HG03521 (cell line): ENCODE measurements around the gene TRAIP.
A peak's percentile ranks its signal among the peaks of the same experiment; 100 is the strongest.
"Not testable (repeated sequence)": the region's sequence is repeated elsewhere in the genome, so short reads cannot be mapped to it uniquely, and the experiment has no call there.

Source experiments
- ATAC-seq: cut with Tn5 transposase; IDR thresholded peaks from one replicate; pipeline ENCODE4 v1.9.1; 2021; ENCODE audit warnings: mild to moderate bottlenecking, moderate library complexity; ENCODE audit not compliant: unreplicated experiment

Gene TRAIP

DNA sequence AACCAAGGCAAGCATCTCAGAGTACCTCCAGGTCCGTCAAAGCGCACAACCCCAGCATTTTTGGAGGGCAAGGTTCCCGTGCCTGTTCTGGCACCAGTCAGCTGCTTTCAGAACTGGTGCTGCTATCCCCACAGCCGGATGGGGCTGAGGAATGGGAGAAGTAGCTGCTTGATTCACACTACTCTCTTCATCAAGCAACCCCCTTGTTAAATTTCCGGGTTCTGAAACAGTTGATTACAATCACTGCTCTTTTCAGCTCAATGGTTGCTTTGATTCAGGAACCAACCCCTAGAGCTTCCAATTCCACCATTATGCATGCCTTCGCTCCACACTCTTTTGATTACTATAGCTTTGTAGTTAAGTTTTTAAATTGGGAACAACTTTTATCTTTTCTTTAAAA is 30.3 kb downstream of the TRAIP start:
- no peak for ATAC-seq

DNA sequence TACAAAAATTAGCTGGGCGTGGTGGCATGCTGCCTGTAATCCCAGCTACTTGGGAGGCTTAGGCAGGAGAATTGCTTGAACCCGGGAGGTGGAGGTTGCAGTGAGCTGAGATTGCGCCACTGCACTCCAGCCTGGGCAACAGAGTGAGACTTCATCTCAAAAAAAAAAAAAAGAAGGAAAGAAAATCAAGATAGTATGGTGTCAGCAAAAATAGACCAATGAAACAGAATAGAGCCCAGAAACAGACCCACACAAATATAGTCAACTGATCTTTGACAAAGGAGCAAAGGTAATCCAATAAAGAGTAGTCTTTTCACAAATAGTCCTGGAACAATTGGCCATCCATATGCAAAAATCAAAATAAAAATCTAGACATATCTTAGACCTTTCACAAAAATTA is 33.2 kb downstream of the TRAIP start:
- ATAC-seq, result not testable (repeated sequence)

GRCh38 chr3:49813497-49814174 is 42.7 kb downstream of the TRAIP start, which contains the start of gene UBA7:
Gene UBA7 (minus strand): TSS chr3:49813953. CDS start chr3:49813787, 166 bp downstream.
- ATAC-seq, result peak; percentile 61

GRCh38 chr3:49812916-49813496 is 43.4 kb downstream of the TRAIP start:
- no peak for ATAC-seq

DNA sequence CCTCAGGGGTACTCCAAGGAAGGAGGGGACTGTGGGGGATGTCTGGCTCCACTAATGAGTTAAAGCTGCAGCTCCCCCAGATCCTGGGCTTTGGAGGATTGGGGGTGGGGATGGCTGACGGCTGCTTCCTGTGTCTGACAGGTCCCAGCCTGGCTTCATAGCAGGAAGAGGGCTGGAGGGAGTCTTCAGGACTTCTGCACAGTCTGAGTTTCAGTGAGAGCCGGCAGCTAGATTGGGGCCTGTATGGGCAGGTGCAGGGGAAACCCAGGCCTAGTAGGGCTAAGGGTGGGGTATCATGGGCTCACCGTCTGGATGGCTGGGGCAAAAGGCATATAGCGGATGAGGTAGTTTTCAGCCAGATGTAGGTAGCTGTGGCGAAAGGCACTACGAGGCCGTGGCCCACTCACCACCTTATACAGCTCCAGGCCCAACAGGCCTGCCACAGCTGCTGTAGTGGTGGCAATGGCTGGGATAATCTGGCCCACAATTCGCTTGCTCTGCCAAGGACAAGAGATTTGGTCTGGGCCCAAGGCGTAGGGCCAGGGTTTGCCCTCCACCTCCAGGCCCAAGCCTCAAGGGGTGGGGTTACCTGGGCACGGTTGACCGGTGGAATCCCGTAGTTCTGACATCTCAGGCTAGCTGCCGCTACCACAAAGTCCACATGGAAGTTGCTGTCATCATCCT is 48.8 kb downstream of the TRAIP start:
- no peak for ATAC-seq

DNA sequence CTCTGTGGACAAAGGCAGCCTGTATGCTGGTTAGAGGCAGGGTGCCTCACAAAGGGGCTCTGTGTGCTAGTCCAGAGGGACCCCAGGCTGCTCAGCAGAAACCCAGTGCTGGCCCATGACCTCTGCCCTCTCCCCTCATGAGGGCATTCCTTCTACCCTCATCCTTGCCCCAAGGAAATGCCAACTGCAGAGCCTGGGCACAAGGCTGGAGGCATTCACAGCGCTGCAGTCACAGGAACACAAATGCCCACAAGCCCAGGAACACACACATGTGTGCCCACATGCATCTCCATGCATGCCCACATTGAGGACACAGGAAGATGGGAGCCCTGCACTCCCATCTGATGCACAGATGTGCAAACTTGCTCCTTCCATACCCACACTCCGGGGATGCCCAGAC is 49.5 kb downstream of the TRAIP start:
- no peak for ATAC-seq

DNA sequence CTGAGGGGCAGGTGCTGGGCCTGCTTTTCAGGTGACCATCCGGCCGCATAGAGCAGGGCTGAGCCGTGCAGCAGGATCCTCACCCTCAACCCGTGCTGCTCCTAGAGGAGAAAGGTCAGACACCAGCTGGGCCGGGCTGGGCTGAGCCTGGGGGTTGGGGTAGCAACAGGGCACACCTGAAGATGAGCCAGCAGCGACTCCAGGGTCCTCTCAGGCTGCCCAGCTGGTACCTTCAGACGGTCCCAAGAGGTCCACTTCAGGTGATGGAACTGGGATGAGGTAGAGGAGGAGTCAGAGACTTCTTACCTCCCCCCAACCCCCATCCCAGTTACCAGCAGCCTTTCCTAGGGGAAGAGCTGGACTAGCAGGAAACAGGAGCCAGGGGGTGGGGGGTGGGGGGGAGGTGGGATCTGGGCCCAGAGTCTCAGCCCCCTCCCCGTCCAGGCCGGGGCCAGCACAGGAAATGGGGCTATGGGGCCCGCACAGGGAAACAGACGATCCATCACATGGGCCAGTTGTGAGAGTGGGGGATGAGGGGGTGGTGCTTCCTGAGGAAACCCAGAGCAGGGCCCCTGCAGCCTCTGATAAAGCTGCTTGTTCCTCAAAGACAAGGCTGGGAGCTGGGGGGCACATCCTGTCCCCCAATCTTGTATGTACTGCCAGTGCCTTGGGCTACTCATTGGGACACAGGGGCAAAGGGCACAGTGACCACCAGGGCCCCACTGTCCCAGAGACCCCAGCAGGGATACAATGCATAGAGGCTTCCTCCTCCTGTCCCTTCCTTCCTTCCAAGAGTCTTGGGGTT is 50.3 kb downstream of the TRAIP start:
- ATAC-seq, result no peak

DNA sequence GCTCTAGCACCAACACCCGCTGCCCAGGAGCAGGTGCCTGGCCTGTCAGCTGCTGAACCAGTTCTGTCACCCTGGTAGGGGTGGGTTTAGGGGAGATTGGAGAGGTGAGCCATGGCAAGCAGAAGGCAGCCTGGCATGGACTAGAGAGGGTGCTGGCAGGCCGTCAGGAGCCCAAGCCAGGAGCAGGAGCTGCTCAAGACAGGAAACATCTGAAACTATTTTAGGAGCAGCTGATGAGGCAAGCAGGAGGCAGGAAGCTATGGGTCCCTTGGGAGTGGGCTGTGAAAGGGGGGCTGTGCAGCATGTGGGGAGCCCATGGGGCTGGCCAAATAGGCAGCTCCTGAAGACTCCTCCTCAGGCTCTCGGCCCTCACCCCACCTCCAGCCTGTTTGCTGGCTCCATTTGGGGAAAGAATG is 51.0 kb downstream of the TRAIP start:
- no peak for ATAC-seq

GRCh38 chr3:49804141-49805041 is 52.0 kb downstream of the TRAIP start:
- ATAC-seq, result no peak

GRCh38 chr3:49803465-49804140 is 52.8 kb downstream of the TRAIP start:
- no peak for ATAC-seq

DNA sequence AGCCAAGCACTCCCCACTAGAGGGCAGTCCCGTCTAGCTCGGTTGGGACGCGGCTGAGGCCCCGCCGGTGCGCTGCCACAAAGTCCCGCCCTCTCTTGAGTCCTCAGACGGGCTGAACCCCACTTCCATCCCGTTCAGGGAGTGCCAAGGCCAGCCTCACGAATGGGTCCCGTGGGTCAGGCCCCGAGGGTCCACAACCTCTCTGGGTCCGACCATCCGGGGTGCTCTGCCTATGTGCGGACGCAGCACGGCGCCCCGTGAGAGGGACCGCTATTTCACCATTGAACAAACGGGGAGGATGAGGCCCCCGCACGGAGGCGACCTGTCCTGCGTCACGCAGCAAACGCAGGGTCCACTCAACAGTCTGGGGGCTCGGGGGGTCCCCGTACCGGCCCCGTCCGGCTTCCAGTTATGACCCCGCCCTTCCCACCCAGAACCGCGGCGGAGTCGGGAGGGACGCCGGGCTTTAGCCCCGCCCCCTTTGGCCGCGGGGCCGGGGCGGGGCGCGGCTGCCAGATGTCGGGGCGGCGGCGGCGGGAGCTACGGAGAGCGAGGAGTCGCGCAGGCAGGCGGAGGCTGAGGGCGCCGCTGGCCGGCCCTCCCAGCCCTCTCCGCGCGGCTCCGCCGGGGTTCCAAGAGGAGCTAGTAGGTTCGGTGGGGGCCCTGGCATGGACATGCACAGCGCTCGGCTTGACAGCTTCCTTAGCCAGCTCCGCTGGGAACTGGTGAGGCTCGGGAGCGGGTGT is 53.5 kb downstream of the TRAIP start, which contains the start of gene INKA1:
Gene INKA1 (plus strand): TSS at position 543 of the 746 bp plus-strand sequence. CDS start 132 bp downstream, at position 675.
- peak; percentile 57 for ATAC-seq

DNA sequence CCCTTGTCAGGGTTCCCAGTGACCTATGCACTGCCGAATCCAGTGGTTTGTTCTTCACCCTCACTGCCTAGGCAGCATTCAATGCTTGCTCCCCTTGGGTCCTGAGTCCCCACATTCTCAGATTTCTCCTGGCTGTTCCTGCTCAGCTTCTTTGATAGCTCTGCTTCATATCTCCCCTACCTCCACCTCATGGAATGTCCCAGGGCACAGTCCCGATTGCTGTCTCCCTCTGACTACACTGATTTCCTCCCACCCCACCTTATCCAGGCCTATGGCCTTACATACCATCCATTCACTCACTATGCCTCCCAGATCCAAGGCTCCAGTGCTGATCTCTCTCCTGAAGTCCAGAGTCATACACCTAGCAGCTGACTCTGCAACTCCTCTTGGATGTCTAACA is 55.2 kb downstream of the TRAIP start:
- ATAC-seq, result no peak

DNA sequence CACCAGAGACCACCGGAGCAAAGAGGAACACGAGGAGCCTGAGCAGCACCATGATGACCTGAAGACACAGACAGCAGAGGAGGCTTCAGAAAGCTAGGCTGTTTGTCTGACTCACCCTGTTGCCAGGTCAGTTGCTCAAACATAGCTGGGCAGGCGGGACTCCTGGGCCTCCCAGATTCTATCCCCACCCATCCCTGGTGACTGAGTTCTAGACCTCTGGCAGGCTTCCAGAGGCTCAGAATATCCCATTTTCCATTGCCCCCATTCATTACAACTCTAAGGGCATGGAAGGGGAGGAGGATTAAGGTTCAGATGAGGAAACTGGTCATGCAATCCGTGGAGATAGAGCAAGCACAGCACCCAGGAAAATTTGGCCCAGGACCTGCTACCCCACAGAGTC is 56.6 kb downstream of the TRAIP start, which contains the start of gene CDHR4:
Gene CDHR4 (minus strand): TSS at position 113 of the 400 bp plus-strand sequence. CDS start 61 bp downstream, at position 52.
- ATAC-seq, result no peak

DNA sequence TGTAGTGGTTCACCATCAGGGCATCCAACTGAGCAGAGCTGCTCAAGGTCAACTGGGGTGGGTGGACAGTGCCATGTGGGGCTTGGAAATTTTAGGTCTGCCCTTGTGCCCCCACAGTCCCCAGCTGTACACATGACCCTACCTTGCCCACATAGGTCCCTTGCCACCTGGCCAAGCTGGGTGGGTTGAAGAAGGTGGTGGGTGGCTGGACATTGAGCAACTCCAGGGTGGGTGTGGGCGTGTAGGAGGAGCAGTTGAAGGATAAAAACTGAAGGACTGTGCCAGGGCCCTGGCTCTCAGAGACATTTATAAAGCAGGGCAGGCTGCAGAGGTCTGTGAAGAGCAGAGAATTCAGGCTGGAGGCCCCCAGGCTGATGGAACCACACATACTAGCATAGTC is 57.3 kb downstream of the TRAIP start:
- no peak for ATAC-seq

GRCh38 chr3:49794926-49795905 is 61.1 kb downstream of the TRAIP start:
- no peak for ATAC-seq

DNA sequence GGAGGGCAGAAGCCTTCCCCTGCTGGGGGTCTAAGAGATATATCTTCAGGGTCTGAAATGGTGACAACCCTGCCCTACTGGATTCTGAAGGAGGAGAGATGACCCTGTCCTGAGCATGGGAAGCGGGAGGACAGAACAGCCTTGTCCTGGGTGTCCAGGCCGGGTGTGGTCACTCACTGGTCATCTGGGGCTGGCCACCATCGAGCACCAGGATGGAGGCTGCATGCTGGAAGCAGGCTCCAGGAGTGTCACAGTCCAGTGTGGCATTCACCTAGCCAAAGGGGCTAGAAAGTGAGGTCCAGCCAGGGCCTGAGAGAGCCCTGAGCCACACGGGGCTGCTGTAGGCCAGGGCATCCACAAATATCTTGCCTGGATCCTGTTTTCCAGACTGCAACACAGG is 61.9 kb downstream of the TRAIP start:
- ATAC-seq, result no peak

DNA sequence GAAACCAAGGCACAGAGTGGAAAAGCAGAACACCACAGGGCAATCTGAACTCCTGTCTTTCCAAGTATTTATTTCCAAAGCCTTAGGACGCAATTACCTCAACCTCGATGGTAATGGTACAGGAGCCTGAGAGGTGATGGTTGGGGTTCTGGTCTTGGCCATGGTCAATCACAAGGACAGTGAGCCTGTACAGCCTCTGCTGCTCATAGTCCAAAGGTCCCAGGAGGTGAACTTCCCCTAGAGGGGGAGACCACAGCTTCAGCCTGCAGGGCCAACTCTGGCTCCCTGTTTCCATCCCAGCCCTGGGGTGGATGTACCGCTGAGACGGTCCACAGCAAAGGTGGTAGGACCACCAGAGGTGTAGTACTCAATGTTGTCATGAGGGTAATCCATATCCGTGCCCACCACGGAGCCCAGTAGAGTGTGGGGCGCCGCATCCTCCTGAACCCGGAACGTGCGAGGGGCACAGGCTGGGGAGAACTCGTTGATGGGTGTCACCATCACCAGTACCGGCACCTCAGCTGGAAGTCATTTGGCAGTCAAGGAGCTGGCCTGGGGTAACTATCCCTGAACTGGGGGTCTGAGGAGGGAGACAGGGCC is 62.8 kb downstream of the TRAIP start:
- no peak for ATAC-seq
